GM23248 (cell line): ENCODE measurements around the gene TAS2R41. TPM values are rescaled to one million over a fixed set of nuclear protein-coding genes. Genes with fewer than 3 reads are reported as not detected.

Experiments
- DNase-seq: peaks from one replicate; pipeline ENCODE4 v3.0.0-alpha.2; 2015
- H2AFZ ChIP-seq: fragments of 200-600 bp; sonication (generic); 2 replicates; pipeline ENCODE4 v1.6.1; 2016; ENCODE audit warnings: antibody characterized with exemption
- H3F3A ChIP-seq: fragments of 200-600 bp; sonication (generic); 2 replicates; pipeline ENCODE4 v1.6.1; 2016; ENCODE audit warnings: mild to moderate bottlenecking, antibody characterized with exemption, mixed run types; ENCODE audit not compliant: insufficient read depth
- H3K27ac ChIP-seq: fragments of 200-600 bp; sonication (generic); 2 replicates; pipeline ENCODE4 v1.5.1; 2016; ENCODE audit warnings: mild to moderate bottlenecking
- H3K27me3 ChIP-seq: fragments of 200-600 bp; sonication (generic); replicated peaks from 2 replicates; pipeline ENCODE4 v1.6.1; 2016; ENCODE audit warnings: mild to moderate bottlenecking; ENCODE audit not compliant: insufficient read depth
- H3K36me3 ChIP-seq: fragments of 200-600 bp; sonication (generic); 2 replicates; pipeline ENCODE4 v1.6.1; 2016; ENCODE audit warnings: low read depth, mild to moderate bottlenecking
- H3K4me1 ChIP-seq: fragments of 200-600 bp; sonication (generic); 2 replicates; pipeline ENCODE4 v1.6.1; 2016; ENCODE audit warnings: mild to moderate bottlenecking; ENCODE audit not compliant: insufficient read depth
- H3K4me2 ChIP-seq: fragments of 200-600 bp; sonication (generic); one replicate; pipeline ENCODE4 v1.6.1; 2016; ENCODE audit warnings: mild to moderate bottlenecking; ENCODE audit not compliant: unreplicated experiment
- H3K4me3 ChIP-seq: fragments of 200-600 bp; sonication (generic); 2 replicates; pipeline ENCODE4 v1.5.1; 2016; ENCODE audit warnings: mild to moderate bottlenecking
- H3K79me2 ChIP-seq: fragments of 200-600 bp; sonication (generic); 2 replicates; pipeline ENCODE4 v1.6.1; 2016; ENCODE audit warnings: mild to moderate bottlenecking; ENCODE audit not compliant: insufficient read depth
- H3K9ac ChIP-seq: fragments of 200-600 bp; sonication (generic); 2 replicates; pipeline ENCODE4 v1.6.1; 2016; ENCODE audit warnings: mild to moderate bottlenecking
- H3K9me2 ChIP-seq: fragments of 200-600 bp; sonication (generic); 2 replicates; pipeline ENCODE4 v1.6.1; 2016; ENCODE audit warnings: mixed run types, mild to moderate bottlenecking, moderate library complexity; ENCODE audit not compliant: insufficient read depth
- H3K9me3 ChIP-seq: fragments of 200-600 bp; sonication (generic); one replicate; pipeline ENCODE4 v1.6.1; 2017; ENCODE audit warnings: low read depth
- H4K20me1 ChIP-seq: fragments of 200-600 bp; sonication (generic); 2 replicates; pipeline ENCODE4 v1.6.0; 2016; ENCODE audit not compliant: insufficient read depth
- EZH2 ChIP-seq: fragments of 200-600 bp; sonication (generic); IDR thresholded peaks from 2 replicates; pipeline ENCODE4 v1.6.1; 2018; ENCODE audit warnings: antibody characterized with exemption, mild to moderate bottlenecking; ENCODE audit not compliant: insufficient read depth, poor library complexity, severe bottlenecking
- EZH2phosphoT487 ChIP-seq: fragments of 200-600 bp; sonication (generic); IDR thresholded peaks from 2 replicates; pipeline ENCODE4 v1.6.1; 2018; ENCODE audit warnings: antibody characterized with exemption, moderate library complexity, mild to moderate bottlenecking, low read depth; ENCODE audit not compliant: insufficient read depth
- WGBS, 2 experiments: methylation state at CpG; one replicate each; pipeline ENCODE4 v1.1.6; 2015 to 2017; ENCODE audit warnings: low lambda C conversion rate in 2 of 2, low coverage in 1 of 2; ENCODE audit errors: missing lambda C conversion rate in 2 of 2; 5-methylcytosine and 5-hydroxymethylcytosine counted together
- in situ Hi-C: fragments of 300-500 bp; cut with MboI; formaldehyde crosslinking; loops from 2 replicates; pipeline ENCODE4 v1.15.0; 2020
- polyA plus RNA-seq: library from polyadenylated mRNA; unstranded; fragments of >200 nt; fragmentation: Nextera tagmentation; extraction: Ambion mirVana; gene quantifications from 2 replicates; pipeline ENCODE4 v1.2.1, GENCODE V29; 2016
- total RNA-seq: library from RNA; depleted of rRNA; stranded (reverse); fragments of >200 nt; shearing (Covaris generic); gene quantifications from 2 replicates; pipeline ENCODE4 v1.2.3, GENCODE V29; 2014

The TAS2R41 gene
- total and polyA plus RNA-seq, 2 experiments from 2014 or later: not detected

GRCh38 chr7:143434660-143435059 is 43.0 kb upstream of the TAS2R41 start:
- Histone ChIP-seq H3K9ac (no peak overlapping the region), H4K20me1 (no peaks in the 10 kb centered on the region), H3K27me3 (no peaks in the 10 kb centered on the region), H3K9me2 (0 out of 2 replicates have a peak, but pooled peaks cover 3% of the 10 kb centered on the region), H3F3A (peaks cover 14% of the 10 kb centered on the region), H3K4me3 (peak overlapping the region; percentile 45), H2AFZ (peak overlapping the region; percentile 76), H3K27ac (peak overlapping the region; percentile 26; the same call in 1 of the 2 replicates), H3K4me2 (peak overlapping the region; percentile 69), H3K79me2 (no peaks in the 10 kb centered on the region), H3K9me3 (no peaks in the 10 kb centered on the region), H3K4me1 (peaks cover 29% of the 10 kb centered on the region), H3K36me3 (no peaks in the 10 kb centered on the region)
- 1 to 4% methylated on average over 9 of the region's 9 CpGs for WGBS, 2 experiments
- TF ChIP-seq EZH2phosphoT487 (no peak), EZH2 (no peak)
- peak; percentile 93 for DNase-seq
- in situ Hi-C loops: no loop called here

- WGBS, 2 experiments: 26 to 55% methylated on average over 2 of the region's 2 CpGs
These were observed 42.4 kb upstream of the TAS2R41 start for GRCh38 chr7:143435266-143435665.

DNA sequence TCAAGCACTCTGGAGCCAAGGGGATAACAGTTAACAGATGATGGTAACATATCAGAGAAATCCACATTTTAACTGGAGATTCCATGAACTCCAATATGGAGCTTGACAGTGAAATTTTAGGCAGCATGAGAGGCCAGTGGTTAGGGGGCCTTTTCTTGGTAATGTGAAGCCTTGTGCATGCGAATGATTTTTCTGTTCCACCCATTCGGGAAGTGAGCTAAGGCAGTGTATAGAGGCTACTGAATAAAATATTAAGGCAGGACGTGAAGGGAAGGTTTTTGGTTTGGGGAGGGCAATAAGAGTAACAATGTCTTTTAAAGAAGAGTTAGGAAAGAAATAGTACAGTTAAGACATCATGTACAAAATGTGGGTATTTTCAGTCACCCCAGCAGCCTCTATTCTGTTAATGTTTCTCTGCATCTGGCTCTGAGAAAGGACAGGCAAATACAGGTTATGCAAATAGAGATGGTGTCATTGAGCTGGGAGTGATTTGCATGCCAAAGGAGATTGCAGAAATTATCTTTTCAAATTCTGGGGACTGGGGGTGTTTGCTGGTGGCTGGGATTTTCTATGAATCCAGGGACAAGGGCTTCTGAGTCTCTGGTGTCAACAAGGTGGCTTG is 41.2 kb upstream of the TAS2R41 start:
- DNase-seq: no peak
- no peaks in the 10 kb centered on the region for H3K79me2 ChIP-seq
- no peak overlapping the region for H3K27ac ChIP-seq
- H2AFZ ChIP-seq: no peak overlapping the region
- no peaks in the 10 kb centered on the region for H4K20me1 ChIP-seq
- no peak for TF ChIP-seq EZH2
- no peak for TF ChIP-seq EZH2phosphoT487
- no peaks in the 10 kb centered on the region for H3K9me3 ChIP-seq
- no peak overlapping the region for H3K4me2 ChIP-seq
- H3K27me3 ChIP-seq: no peaks in the 10 kb centered on the region
- in situ Hi-C loops: no loop called here
- H3K4me3 ChIP-seq: no peak overlapping the region
- H3K4me1 ChIP-seq: peaks cover 14% of the 10 kb centered on the region
- H3F3A ChIP-seq: no peaks in the 10 kb centered on the region
- H3K36me3 ChIP-seq: no peaks in the 10 kb centered on the region
- H3K9me2 ChIP-seq: no peaks in the 10 kb centered on the region
- WGBS, 2 experiments: 94 to 98% methylated on average over 3 of the region's 3 CpGs
- H3K9ac ChIP-seq: no peak overlapping the region

More at GRCh38 chr7:143435266-143435665, 42.4 kb upstream of the TAS2R41 start:
- peak overlapping the region; percentile 45 for H3K4me3 ChIP-seq
- in situ Hi-C loops: no loop called here
- H3F3A ChIP-seq: peaks cover 9% of the 10 kb centered on the region
- H3K27ac ChIP-seq: peak overlapping the region; percentile 26; the same call in 1 of the 2 replicates
- H3K9me2 ChIP-seq: 0 out of 2 replicates have a peak, but pooled peaks cover 3% of the 10 kb centered on the region
- H3K4me2 ChIP-seq: peak overlapping the region; percentile 69
- DNase-seq: peak; percentile 56
- no peaks in the 10 kb centered on the region for H4K20me1 ChIP-seq
- H3K9me3 ChIP-seq: no peaks in the 10 kb centered on the region
- H3K27me3 ChIP-seq: no peaks in the 10 kb centered on the region
- peak overlapping the region; percentile 76 for H2AFZ ChIP-seq
- H3K79me2 ChIP-seq: no peaks in the 10 kb centered on the region
- H3K4me1 ChIP-seq: peaks cover 23% of the 10 kb centered on the region
- no peaks in the 10 kb centered on the region for H3K36me3 ChIP-seq
- no peak for TF ChIP-seq EZH2phosphoT487
- no peak overlapping the region for H3K9ac ChIP-seq

- Histone ChIP-seq H3K79me2 (no peaks in the 10 kb centered on the region), H2AFZ (no peak overlapping the region), H3K4me1 (peaks cover 14% of the 10 kb centered on the region), H3K27me3 (no peaks in the 10 kb centered on the region), H3K9ac (no peak overlapping the region), H3K9me3 (no peaks in the 10 kb centered on the region), H3K36me3 (no peaks in the 10 kb centered on the region), H3K4me3 (no peak overlapping the region), H3K4me2 (no peak overlapping the region), H4K20me1 (no peaks in the 10 kb centered on the region), H3K9me2 (no peaks in the 10 kb centered on the region), H3F3A (no peaks in the 10 kb centered on the region), H3K27ac (no peak overlapping the region)
- TF ChIP-seq EZH2 (no peak), EZH2phosphoT487 (no peak)
- WGBS, 2 experiments: 52 to 59% methylated on average over 4 of the region's 4 CpGs
- in situ Hi-C loops: no loop called here
- DNase-seq: no peak
These were observed 40.1 kb upstream of the TAS2R41 start for GRCh38 chr7:143437578-143437977.

DNA sequence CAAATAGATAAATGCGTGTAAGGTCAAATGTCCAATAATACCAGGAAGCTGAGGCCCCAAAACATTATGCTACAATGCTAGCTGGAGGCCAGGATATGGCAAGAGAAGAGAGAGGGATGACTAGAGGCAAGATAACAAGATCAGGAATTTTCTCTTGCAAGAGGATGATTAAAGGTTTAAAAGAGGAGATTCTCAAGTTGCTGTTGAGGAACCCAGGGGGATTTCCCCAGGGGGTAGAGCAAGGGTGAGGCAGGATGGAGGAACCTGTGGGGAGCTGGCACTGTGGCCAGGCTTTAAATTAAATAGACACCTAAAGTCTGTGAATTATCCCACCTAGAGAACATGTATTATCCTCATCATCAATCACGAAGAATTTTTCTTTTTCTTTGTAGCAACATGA is 37.8 kb upstream of the TAS2R41 start:
- no peaks in the 10 kb centered on the region for H3K36me3 ChIP-seq
- 91 to 95% methylated on average over 2 of the region's 2 CpGs for WGBS, 2 experiments
- H3K79me2 ChIP-seq: no peaks in the 10 kb centered on the region
- no peaks in the 10 kb centered on the region for H4K20me1 ChIP-seq
- no peaks in the 10 kb centered on the region for H3K27me3 ChIP-seq
- in situ Hi-C loops: no loop called here
- TF ChIP-seq EZH2: no peak
- TF ChIP-seq EZH2phosphoT487: no peak
- H3K4me2 ChIP-seq: no peak overlapping the region
- H3K27ac ChIP-seq: no peak overlapping the region
- H3K4me1 ChIP-seq: peaks cover 8% of the 10 kb centered on the region
- no peak overlapping the region for H3K4me3 ChIP-seq
- no peaks in the 10 kb centered on the region for H3K9me2 ChIP-seq
- no peaks in the 10 kb centered on the region for H3K9me3 ChIP-seq
- no peak for DNase-seq
- H2AFZ ChIP-seq: no peak overlapping the region
- H3F3A ChIP-seq: no peaks in the 10 kb centered on the region
- no peak overlapping the region for H3K9ac ChIP-seq
